Stimulated activated CD8-positive, alpha-beta memory T cell treated with anti-CD3 and anti-CD28 coated beads, Interleukin-7, amount 100 ng/mL, for 24 hours (primary cell): ENCODE measurements around the gene TESMIN.

Experiments
- DNase-seq: peaks from one replicate; pipeline ENCODE4 v3.0.0-alpha.2; 2020; ENCODE audit warnings: low read depth

Gene TESMIN

DNA sequence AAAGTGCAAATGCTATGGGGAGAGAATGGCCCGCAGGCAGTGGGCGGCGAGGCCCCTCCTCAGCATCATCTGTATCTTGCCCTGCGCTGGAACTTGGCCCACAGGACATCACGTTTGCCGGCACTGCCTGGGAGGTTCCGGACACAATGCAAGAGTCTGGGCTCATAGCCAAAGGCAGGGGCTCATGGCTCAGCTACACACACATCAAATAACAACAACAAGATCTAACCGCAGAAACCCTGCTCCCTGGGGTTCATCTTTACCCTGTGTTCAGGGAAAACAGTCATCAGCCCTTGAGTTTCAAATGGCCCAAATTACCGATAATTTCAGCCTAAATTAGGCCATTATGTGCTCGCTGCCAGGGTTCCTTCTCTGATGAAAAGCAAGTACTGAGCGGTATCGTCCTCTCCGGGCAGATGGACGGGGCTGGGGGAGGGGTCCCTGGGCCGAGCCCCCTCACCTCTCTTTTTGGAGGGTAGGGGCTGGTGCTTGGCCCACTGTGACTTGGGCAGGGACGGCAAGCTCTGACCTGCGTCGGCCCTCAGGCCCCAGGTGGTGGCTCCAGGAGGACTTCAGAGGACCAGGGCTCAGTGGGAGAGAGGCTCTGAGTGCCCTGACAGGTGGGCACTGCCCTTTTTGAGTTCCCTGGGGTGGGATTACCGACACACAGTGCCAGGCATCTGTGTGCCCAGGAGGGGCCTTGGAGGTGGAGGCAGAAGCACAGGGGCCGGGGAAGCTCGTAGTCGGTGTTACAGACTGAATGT lies 92.0 kb downstream of the TESMIN start:
- no peak for DNase-seq

DNA sequence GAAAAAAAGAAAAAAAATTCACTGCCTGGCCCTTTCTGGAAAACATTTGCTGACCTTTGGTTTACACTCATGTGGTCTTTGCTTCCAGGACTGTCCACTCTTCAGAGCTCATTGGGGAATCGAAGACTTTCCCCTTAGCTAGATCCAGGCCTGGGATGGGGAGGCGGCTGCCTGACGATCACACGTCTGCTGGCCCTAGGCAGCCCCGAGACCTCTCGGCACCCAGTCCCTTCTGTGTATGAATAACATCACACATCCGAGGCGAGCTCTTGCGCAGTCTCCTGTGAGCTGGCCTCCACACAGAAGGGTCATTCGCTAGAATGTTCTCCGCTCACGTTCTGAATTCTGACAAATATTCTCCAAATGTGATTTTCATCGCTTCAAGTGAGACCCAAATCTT lies 92.7 kb downstream of the TESMIN start:
- DNase-seq: no peak

DNA sequence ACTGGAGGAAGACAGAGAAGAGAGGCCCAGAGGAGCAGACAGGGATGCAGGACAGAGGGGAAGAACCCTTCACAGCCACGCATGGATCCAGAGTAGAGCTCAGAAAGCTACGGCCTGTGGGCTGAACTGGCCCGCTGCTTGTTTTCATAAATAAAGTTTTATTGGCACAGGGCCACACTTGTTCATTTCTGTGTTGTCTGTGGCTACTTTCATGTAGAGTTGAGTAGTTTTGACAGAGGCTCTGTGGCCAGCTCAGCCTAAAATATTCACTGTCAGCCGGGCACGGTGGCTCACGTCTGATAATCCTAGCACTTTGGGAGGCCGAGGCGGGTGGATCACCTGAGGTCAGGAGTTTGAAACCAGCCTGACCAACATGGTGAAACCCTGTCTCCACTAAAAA lies 93.2 kb downstream of the TESMIN start:
- no peak for DNase-seq
